Body of pancreas (tissue), 4 donors: Measurements from ENCODE around the gene LRRC23. TPM values are rescaled to one million over a fixed set of nuclear protein-coding genes. Genes with fewer than 3 reads are reported as not detected.

Source experiments
- ATAC-seq: fragments of 150-250 bp; one replicate; pipeline ENCODE4 v1.9.1; 2016
- DNase-seq, 4 donors: peaks; one replicate each; pipeline ENCODE4 v3.0.0-alpha.2; 2019
- H3K27ac ChIP-seq, 4 donors: fragments of 200-600 bp; sonication (generic); 1 replicate in 3 of 4; 2 replicates in 1 of 4; pipeline versions ENCODE4 v1.5.1 to v1.6.1; 2016 to 2019; ENCODE audit warnings: mild to moderate bottlenecking in 1 of 4, mixed read lengths in 1 of 4, moderate library complexity in 1 of 4
- H3K27me3 ChIP-seq, 2 donors: fragments of 200-600 bp; sonication (generic); one replicate each; pipeline ENCODE4 v1.6.0; 2016; ENCODE audit warnings: mild to moderate bottlenecking in 1 of 2
- H3K36me3 ChIP-seq, 2 donors: fragments of 200-600 bp; sonication (generic); replicated peaks in 1 of 2; 2 replicates each; pipeline ENCODE4 v1.5.1; 2016; ENCODE audit warnings: low read depth in 2 of 2; ENCODE audit not compliant: insufficient read depth in 1 of 2
- H3K4me1 ChIP-seq: fragments of 200-600 bp; sonication (generic); one replicate; pipeline ENCODE4 v1.6.0; 2016
- H3K4me3 ChIP-seq, 2 donors: fragments of 200-600 bp; sonication (generic); 1 replicate in 1 of 2; 2 replicates in 1 of 2; pipeline ENCODE4 v1.5.1; 2016 to 2019
- H3K9me3 ChIP-seq, 3 donors: fragments of 200-600 bp; sonication (generic); 1 replicate in 2 of 3; 2 replicates in 1 of 3; pipeline ENCODE4 v1.5.1; 2016
- CTCF ChIP-seq, 7 experiments: fragments of 450-650 bp in 4 of 7; fragments of 200-600 bp in 3 of 7; sonication (generic) in 3 of 7; IDR thresholded peaks; one replicate each; pipeline ENCODE4 v1.5.1; 2016 to 2019; ENCODE audit warnings: antibody characterized with exemption in 7 of 7
- POLR2A ChIP-seq, 3 donors: fragments of 450-650 bp; IDR thresholded peaks; one replicate each; pipeline ENCODE4 v1.6.1; 2016; ENCODE audit warnings: antibody characterized with exemption in 3 of 3, mild to moderate bottlenecking in 2 of 3
- WGBS, 2 donors: methylation state at CpG; one replicate each; pipeline ENCODE4 v1.1.5; 2017; 5-methylcytosine and 5-hydroxymethylcytosine counted together
- intact Hi-C: fragments of 100-400 bp; cut with DNase I; formaldehyde crosslinking; loops from one replicate; pipeline ENCODE4 v1.15.1; 2023
- total RNA-seq, 2 donors: library from RNA; depleted of rRNA; stranded (reverse); fragments of >200 nt; gene quantifications; one replicate each; pipeline ENCODE4 v1.1.0, GENCODE V29; 2016

The LRRC23 gene
- total RNA-seq, 2 donors from 2014 or later: 7.0 to 21.1 TPM

- peaks cover 31% of the 10 kb centered on the region for H3K4me1 ChIP-seq
- H3K36me3 ChIP-seq: no peaks in the 10 kb centered on the region
- no peaks in the 10 kb centered on the region for H3K27me3 ChIP-seq
- intact Hi-C loops: no loop called here
- no peak for ATAC-seq
- no peak overlapping the region for H3K27ac ChIP-seq
- DNase-seq: no peak
- TF ChIP-seq CTCF (IDR thresholded peaks at IDR 0.05) (no peak), POLR2A (IDR thresholded peaks at IDR 0.05) (no peak)
- H3K4me3 ChIP-seq: no peak overlapping the region
- no peaks in the 10 kb centered on the region for H3K9me3 ChIP-seq
- 55 to 56% methylated on average over 10 of the region's 10 CpGs for WGBS, 2 donors
Observed at GRCh38 chr12:6923003-6923732, 18.5 kb downstream of the LRRC23 start.

DNA sequence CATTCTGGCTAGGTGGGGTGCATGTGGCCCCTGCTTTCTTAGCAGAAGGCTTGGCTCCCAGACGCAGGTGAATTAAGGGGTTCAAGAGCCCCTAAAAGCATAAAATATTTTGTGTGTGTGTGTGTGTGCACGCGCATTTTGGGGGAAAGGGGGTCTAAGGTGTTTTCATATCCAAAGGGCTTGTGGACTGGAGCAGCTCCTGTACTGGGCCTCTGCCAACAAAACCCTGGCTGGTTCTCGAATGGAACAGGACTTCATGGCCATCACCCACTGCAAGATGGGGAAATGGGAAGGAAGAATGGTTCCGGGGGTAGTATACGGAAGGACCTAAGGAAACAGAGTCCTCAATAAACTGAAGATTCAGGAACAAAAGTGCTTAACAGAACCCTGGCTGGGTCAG lies 19.2 kb downstream of the LRRC23 start:
- Histone ChIP-seq H3K27me3 (no peaks in the 10 kb centered on the region), H3K9me3 (no peaks in the 10 kb centered on the region), H3K27ac (peak overlapping the region in 3 of 4 donors; percentile 88 to 93 (median 93)), H3K4me1 (peaks cover 31% of the 10 kb centered on the region), H3K4me3 (no peak overlapping the region), H3K36me3 (no peaks in the 10 kb centered on the region)
- 21 to 25% methylated on average over 6 of the region's 6 CpGs for WGBS, 2 donors
- DNase-seq: peak in 1 of 4 donors; percentile 32
- no peak for ATAC-seq
- intact Hi-C loops: no loop called here
- TF ChIP-seq CTCF (IDR thresholded peaks at IDR 0.05) (no peak), POLR2A (IDR thresholded peaks at IDR 0.05) (no peak)

DNA sequence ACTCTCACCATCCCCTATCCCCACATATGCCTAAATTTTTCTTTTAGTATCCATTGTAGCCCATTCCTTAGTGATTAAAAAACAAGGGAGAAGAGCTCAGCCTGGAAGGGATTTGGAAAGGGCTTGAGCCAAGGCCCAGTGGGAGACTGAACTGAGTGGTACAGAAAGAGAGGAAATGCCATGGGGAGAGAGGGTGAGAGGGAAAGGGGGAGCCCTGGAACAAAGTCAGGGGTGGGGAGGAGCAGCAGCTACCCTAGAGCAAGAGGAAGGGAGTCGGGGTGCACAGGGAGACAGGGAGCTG lies 20.6 kb downstream of the LRRC23 start:
- no peak for DNase-seq
- Histone ChIP-seq H3K27ac (peak overlapping the region; percentile 88 to 94 (median 93)), H3K36me3 (no peaks in the 10 kb centered on the region), H3K9me3 (no peaks in the 10 kb centered on the region), H3K27me3 (no peaks in the 10 kb centered on the region), H3K4me1 (peaks cover 44% of the 10 kb centered on the region), H3K4me3 (no peak overlapping the region)
- TF ChIP-seq CTCF (IDR thresholded peaks at IDR 0.05): no peak
- no peak for TF ChIP-seq POLR2A (IDR thresholded peaks at IDR 0.05)
- WGBS, 2 donors: 33 to 50% methylated on average over 1 of the region's 1 CpG
- no peak for ATAC-seq
- intact Hi-C loops: no loop called here

GRCh38 chr12:6925540-6926279 lies 21.1 kb downstream of the LRRC23 start:
- H3K27me3 ChIP-seq: no peaks in the 10 kb centered on the region
- no peak overlapping the region for H3K4me3 ChIP-seq
- 14 to 21% methylated on average over 8 of the region's 8 CpGs for WGBS, 2 donors
- intact Hi-C loops: no loop called here
- DNase-seq (peak; percentile 63 to 87 (median 76)), ATAC-seq (peak; percentile 69)
- peak in 1 of 7 experiments; percentile 11 for TF ChIP-seq CTCF (IDR thresholded peaks at IDR 0.05)
- peak; percentile 18 to 46 (median 20) for TF ChIP-seq POLR2A (IDR thresholded peaks at IDR 0.05)
- peaks cover 47% of the 10 kb centered on the region for H3K4me1 ChIP-seq
- peak overlapping the region; percentile 88 to 94 (median 93) for H3K27ac ChIP-seq
- no peaks in the 10 kb centered on the region for H3K36me3 ChIP-seq
- H3K9me3 ChIP-seq: no peaks in the 10 kb centered on the region
